HG03469 (cell line): ENCODE data around the gene TUT1.
"Not testable (repeated sequence)": the region's sequence is repeated elsewhere in the genome, so short reads cannot be mapped to it uniquely, and the experiment has no call there.

ENCODE experiments used
- ATAC-seq: cut with Tn5 transposase; IDR thresholded peaks from one replicate; pipeline ENCODE4 v1.9.1; 2021; ENCODE audit warnings: mild to moderate bottlenecking, moderate library complexity, moderate number of reproducible peaks; ENCODE audit not compliant: unreplicated experiment

Gene TUT1

GRCh38 chr11:62591448-62592145 is at the start of gene TUT1:
TUT1 (minus strand) TSS chr11:62591523; CDS start chr11:62591485, 38 bp downstream.
- peak; percentile 70 for ATAC-seq

GRCh38 chr11:62632492-62632891 is 41.2 kb upstream of the TUT1 start:
- ATAC-seq = no peak

GRCh38 chr11:62627713-62628112 is 36.4 kb upstream of the TUT1 start:
- no peak for ATAC-seq

GRCh38 chr11:62622476-62623089 is 31.3 kb upstream of the TUT1 start:
- no peak for ATAC-seq

- ATAC-seq = peak; percentile 84
Observed at GRCh38 chr11:62621567-62622470, 30.5 kb upstream of the TUT1 start, which contains the start of gene B3GAT3. B3GAT3 (minus strand) TSS chr11:62621986; CDS start chr11:62621947, 39 bp downstream.

GRCh38 chr11:62621027-62621566 is 29.8 kb upstream of the TUT1 start:
- no peak for ATAC-seq

- not testable (repeated sequence) for ATAC-seq
Observed at GRCh38 chr11:62616957-62617356, 25.6 kb upstream of the TUT1 start.

- no peak for ATAC-seq
Observed at GRCh38 chr11:62615521-62615920, 24.2 kb upstream of the TUT1 start.

- ATAC-seq = no peak
Observed at GRCh38 chr11:62614275-62614674, 23.0 kb upstream of the TUT1 start.

- ATAC-seq = peak; percentile 2
Observed at GRCh38 chr11:62613291-62613778, 22.0 kb upstream of the TUT1 start.

- ATAC-seq = peak; percentile 34
Observed at GRCh38 chr11:62612366-62613290, 21.3 kb upstream of the TUT1 start, which contains the start of the genes EML3 and ROM1. EML3 (minus strand) TSS chr11:62612775; CDS start chr11:62612457, 318 bp downstream. ROM1 (plus strand) TSS chr11:62613257; CDS start chr11:62613282, 25 bp downstream.

GRCh38 chr11:62611705-62612365 is 20.5 kb upstream of the TUT1 start:
- ATAC-seq = peak; percentile 5

- ATAC-seq = no peak
Observed at GRCh38 chr11:62610814-62611704, 19.7 kb upstream of the TUT1 start.

GRCh38 chr11:62610403-62610802 is 19.1 kb upstream of the TUT1 start:
- no peak for ATAC-seq

GRCh38 chr11:62608776-62609175 is 17.5 kb upstream of the TUT1 start:
- no peak for ATAC-seq

- ATAC-seq = no peak
Observed at GRCh38 chr11:62607714-62608113, 16.4 kb upstream of the TUT1 start.

- no peak for ATAC-seq
Observed at GRCh38 chr11:62605902-62606301, 14.6 kb upstream of the TUT1 start.

- ATAC-seq = no peak
Observed at GRCh38 chr11:62605467-62605866, 14.1 kb upstream of the TUT1 start.
